HepG2 (cell line): ENCODE results near the gene GRIP2.

Experiments used
- HMGA1 ChIP-seq: sonication (generic); formaldehyde crosslinking; conservative IDR thresholded peaks from 2 replicates; pipeline ENCODE4 v1.4.0; 2020; ENCODE audit warnings: missing genetic modification reagents
- KAT2B ChIP-seq: fragments of 150-350 bp; IDR thresholded peaks from 2 replicates; pipeline ENCODE4 v1.6.1; 2014; ENCODE audit warnings: low read depth, low read length, borderline replicate concordance
- MYC ChIP-seq: sonication (generic); formaldehyde crosslinking; IDR thresholded peaks from 2 replicates; pipeline ENCODE4 v1.9.0; 2021; ENCODE audit warnings: missing genetic modification reagents, borderline replicate concordance
- POLR2A ChIP-seq, 2 experiments: IDR thresholded peaks; 2 replicates each; pipeline ENCODE4 v1.6.1; 2011; ENCODE audit warnings: low read depth in 2 of 2, low read length in 2 of 2, mild to moderate bottlenecking in 1 of 2, moderate library complexity in 1 of 2; ENCODE audit not compliant: insufficient read depth in 1 of 2
- RNF2 ChIP-seq: fragments of 450-650 bp; conservative IDR thresholded peaks from 2 replicates; pipeline ENCODE4 v1.6.1; 2016; ENCODE audit warnings: low read depth
- USF2 ChIP-seq, 2 experiments: sonication (generic) in 1 of 2; formaldehyde crosslinking in 1 of 2; IDR thresholded peaks; 2 replicates each; pipeline versions ENCODE4 v1.5.1 to v1.6.1; 2011 to 2020; ENCODE audit warnings: borderline replicate concordance in 1 of 2, low read depth in 1 of 2, low read length in 1 of 2, mild to moderate bottlenecking in 1 of 2, missing genetic modification reagents in 1 of 2, moderate library complexity in 1 of 2
- ZBTB33 ChIP-seq: sonication (generic); formaldehyde crosslinking; IDR thresholded peaks from 2 replicates; pipeline ENCODE4 v1.4.0; 2020; ENCODE audit warnings: missing genetic modification reagents
- ZNF337 ChIP-seq: sonication (generic); formaldehyde crosslinking; IDR thresholded peaks from 2 replicates; pipeline ENCODE4 v1.5.1; 2020; ENCODE audit warnings: missing genetic modification reagents, low read depth, mild to moderate bottlenecking, borderline replicate concordance
- ZNF567 ChIP-seq: sonication (generic); formaldehyde crosslinking; IDR thresholded peaks from 2 replicates; pipeline ENCODE4 v1.8.1; 2023; ENCODE audit warnings: mild to moderate bottlenecking, missing genetic modification reagents, borderline replicate concordance
- ZNF639 ChIP-seq: conservative IDR thresholded peaks from 2 replicates; pipeline ENCODE4 v1.6.1; 2018; ENCODE audit warnings: missing genetic modification reagents
- TF ChIP-seq, protein P1 (sequence below): sonication (generic); formaldehyde crosslinking; IDR thresholded peaks from 2 replicates; pipeline ENCODE4 v1.9.0; 2021; ENCODE audit warnings: missing genetic modification reagents, mild to moderate bottlenecking, borderline replicate concordance
- TF ChIP-seq, protein P2 (sequence below): sonication (generic); formaldehyde crosslinking; IDR thresholded peaks from 2 replicates; pipeline ENCODE4 v1.8.0; 2022; ENCODE audit warnings: mild to moderate bottlenecking, missing genetic modification reagents, borderline replicate concordance
- TF ChIP-seq, protein P3 (sequence below): sonication (generic); formaldehyde crosslinking; IDR thresholded peaks from 2 replicates; pipeline ENCODE4 v1.5.0; 2020; ENCODE audit warnings: mild to moderate bottlenecking, missing genetic modification reagents, moderate library complexity
- TF ChIP-seq, protein P4 (sequence below), 2 experiments: IDR thresholded peaks; 2 replicates each; pipeline ENCODE4 v1.6.1; 2011 to 2012; ENCODE audit warnings: low read length in 2 of 2, borderline replicate concordance in 1 of 2, low read depth in 1 of 2, mild to moderate bottlenecking in 1 of 2, moderate library complexity in 1 of 2

DNA sequence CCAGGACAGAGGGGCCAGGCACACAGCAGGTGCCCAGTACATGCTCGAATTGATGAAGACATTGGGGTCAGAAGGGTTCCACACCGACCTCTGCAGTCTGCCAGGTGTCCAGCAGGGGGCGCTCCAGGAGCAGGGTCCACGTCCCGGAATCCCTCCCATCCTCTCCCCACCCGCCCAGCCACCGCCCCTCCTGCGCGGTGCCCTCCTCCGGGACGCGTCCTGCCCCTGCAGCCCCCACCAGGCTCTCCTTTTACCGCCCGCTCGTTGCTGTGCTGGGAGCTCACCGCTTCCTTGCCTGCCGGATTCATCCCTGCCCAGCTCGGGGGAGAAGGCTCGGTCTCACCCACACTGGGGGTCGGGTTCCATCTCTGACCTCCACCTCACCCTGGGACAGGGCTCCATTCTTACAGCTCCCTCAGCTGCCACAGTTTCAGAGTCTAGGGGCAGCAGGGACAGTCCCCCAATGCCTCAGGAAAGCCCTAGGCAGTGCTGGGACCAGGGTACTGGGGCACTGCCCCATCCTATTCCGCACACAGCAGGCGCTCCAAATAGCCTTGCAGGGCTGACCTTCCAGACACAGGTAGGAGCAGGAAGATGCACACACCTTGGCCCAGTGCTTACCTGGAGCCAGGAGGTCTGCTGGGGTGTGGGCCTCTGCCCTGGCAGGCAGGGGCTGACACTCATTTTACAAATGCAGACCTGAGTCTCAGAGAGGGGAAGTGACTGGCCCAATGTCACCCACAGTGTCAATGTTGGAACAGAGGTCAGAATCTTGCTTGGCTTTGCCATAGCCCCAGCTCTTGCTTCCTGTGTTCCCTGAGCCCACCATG, 31.0 kb downstream of the GRIP2 start:
- TF ChIP-seq RNF2 (no peak), KAT2B (no peak), ZBTB33 (no peak), ZNF567 (CRISPR knock-in tag) (no peak), ZNF337 (CRISPR knock-in tag) (no peak), USF2 (IDR thresholded peaks at IDR 0.05; ENCODE audit: low read depth, low read length) (no peak), USF2 (CRISPR knock-in tag; IDR thresholded peaks at IDR 0.05; ENCODE audit: borderline replicate concordance) (no peak), MYC (CRISPR knock-in tag) (no peak), ZNF639 (CRISPR knock-in tag) (no peak), POLR2A (IDR thresholded peaks at IDR 0.05; ENCODE audit: insufficient read depth in 1 of 2, low read depth in 2 of 2, low read length in 2 of 2) (no peak), HMGA1 (CRISPR knock-in tag) (no peak)
- TF ChIP-seq, protein P1, sequence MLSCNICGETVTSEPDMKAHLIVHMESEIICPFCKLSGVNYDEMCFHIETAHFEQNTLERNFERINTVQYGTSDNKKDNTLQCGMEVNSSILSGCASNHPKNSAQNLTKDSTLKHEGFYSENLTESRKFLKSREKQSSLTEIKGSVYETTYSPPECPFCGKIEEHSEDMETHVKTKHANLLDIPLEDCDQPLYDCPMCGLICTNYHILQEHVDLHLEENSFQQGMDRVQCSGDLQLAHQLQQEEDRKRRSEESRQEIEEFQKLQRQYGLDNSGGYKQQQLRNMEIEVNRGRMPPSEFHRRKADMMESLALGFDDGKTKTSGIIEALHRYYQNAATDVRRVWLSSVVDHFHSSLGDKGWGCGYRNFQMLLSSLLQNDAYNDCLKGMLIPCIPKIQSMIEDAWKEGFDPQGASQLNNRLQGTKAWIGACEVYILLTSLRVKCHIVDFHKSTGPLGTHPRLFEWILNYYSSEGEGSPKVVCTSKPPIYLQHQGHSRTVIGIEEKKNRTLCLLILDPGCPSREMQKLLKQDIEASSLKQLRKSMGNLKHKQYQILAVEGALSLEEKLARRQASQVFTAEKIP (CRISPR knock-in tag) = no peak
- TF ChIP-seq, protein P2, sequence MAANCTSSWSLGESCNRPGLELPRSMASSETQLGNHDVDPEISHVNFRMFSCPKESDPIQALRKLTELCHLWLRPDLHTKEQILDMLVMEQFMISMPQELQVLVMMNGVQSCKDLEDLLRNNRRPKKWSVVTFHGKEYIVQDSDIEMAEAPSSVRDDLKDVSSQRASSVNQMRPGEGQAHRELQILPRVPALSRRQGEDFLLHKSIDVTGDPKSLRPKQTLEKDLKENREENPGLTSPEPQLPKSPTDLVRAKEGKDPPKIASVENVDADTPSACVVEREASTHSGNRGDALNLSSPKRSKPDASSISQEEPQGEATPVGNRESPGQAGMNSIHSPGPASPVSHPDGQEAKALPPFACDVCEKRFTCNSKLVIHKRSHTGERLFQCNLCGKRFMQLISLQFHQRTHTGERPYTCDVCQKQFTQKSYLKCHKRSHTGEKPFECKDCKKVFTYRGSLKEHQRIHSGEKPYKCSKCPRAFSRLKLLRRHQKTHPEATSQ = no peak
- TF ChIP-seq, protein P3, sequence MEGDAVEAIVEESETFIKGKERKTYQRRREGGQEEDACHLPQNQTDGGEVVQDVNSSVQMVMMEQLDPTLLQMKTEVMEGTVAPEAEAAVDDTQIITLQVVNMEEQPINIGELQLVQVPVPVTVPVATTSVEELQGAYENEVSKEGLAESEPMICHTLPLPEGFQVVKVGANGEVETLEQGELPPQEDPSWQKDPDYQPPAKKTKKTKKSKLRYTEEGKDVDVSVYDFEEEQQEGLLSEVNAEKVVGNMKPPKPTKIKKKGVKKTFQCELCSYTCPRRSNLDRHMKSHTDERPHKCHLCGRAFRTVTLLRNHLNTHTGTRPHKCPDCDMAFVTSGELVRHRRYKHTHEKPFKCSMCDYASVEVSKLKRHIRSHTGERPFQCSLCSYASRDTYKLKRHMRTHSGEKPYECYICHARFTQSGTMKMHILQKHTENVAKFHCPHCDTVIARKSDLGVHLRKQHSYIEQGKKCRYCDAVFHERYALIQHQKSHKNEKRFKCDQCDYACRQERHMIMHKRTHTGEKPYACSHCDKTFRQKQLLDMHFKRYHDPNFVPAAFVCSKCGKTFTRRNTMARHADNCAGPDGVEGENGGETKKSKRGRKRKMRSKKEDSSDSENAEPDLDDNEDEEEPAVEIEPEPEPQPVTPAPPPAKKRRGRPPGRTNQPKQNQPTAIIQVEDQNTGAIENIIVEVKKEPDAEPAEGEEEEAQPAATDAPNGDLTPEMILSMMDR = peak; percentile 87
- TF ChIP-seq, protein P4, sequence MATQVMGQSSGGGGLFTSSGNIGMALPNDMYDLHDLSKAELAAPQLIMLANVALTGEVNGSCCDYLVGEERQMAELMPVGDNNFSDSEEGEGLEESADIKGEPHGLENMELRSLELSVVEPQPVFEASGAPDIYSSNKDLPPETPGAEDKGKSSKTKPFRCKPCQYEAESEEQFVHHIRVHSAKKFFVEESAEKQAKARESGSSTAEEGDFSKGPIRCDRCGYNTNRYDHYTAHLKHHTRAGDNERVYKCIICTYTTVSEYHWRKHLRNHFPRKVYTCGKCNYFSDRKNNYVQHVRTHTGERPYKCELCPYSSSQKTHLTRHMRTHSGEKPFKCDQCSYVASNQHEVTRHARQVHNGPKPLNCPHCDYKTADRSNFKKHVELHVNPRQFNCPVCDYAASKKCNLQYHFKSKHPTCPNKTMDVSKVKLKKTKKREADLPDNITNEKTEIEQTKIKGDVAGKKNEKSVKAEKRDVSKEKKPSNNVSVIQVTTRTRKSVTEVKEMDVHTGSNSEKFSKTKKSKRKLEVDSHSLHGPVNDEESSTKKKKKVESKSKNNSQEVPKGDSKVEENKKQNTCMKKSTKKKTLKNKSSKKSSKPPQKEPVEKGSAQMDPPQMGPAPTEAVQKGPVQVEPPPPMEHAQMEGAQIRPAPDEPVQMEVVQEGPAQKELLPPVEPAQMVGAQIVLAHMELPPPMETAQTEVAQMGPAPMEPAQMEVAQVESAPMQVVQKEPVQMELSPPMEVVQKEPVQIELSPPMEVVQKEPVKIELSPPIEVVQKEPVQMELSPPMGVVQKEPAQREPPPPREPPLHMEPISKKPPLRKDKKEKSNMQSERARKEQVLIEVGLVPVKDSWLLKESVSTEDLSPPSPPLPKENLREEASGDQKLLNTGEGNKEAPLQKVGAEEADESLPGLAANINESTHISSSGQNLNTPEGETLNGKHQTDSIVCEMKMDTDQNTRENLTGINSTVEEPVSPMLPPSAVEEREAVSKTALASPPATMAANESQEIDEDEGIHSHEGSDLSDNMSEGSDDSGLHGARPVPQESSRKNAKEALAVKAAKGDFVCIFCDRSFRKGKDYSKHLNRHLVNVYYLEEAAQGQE (IDR thresholded peaks at IDR 0.05; ENCODE audit: borderline replicate concordance in 1 of 2, low read depth in 1 of 2, low read length in 2 of 2) = no peak
